HepG2 (cell line): ENCODE measurements around the gene KCTD13. TPM values are rescaled to one million over a fixed set of nuclear protein-coding genes. Genes with fewer than 3 reads are reported as not detected.

ENCODE experiments used
- CREM ChIP-seq, 2 experiments: sonication (generic) in 1 of 2; formaldehyde crosslinking in 1 of 2; IDR thresholded peaks; 2 replicates each; pipeline versions ENCODE4 v1.4.0 to v1.6.1; 2016 to 2020; ENCODE audit warnings: antibody characterized with exemption in 1 of 2, mild to moderate bottlenecking in 1 of 2, missing genetic modification reagents in 1 of 2
- CSRNP1 ChIP-seq: sonication (generic); formaldehyde crosslinking; IDR thresholded peaks from 2 replicates; pipeline ENCODE4 v1.8.1; 2023; ENCODE audit warnings: mild to moderate bottlenecking, missing genetic modification reagents
- HES4 ChIP-seq: sonication (generic); formaldehyde crosslinking; IDR thresholded peaks from 2 replicates; pipeline ENCODE4 v1.9.0; 2021; ENCODE audit warnings: mild to moderate bottlenecking, missing genetic modification reagents, borderline replicate concordance
- HIVEP1 ChIP-seq: sonication (generic); formaldehyde crosslinking; IDR thresholded peaks from 2 replicates; pipeline ENCODE4 v1.4.0; 2020; ENCODE audit warnings: mild to moderate bottlenecking, missing genetic modification reagents
- KDM6A ChIP-seq: IDR thresholded peaks from 2 replicates; pipeline ENCODE4 v1.6.1; 2016; ENCODE audit warnings: low read depth
- MAF1 ChIP-seq: sonication (generic); formaldehyde crosslinking; IDR thresholded peaks from 2 replicates; pipeline ENCODE4 v1.5.0; 2020; ENCODE audit warnings: missing genetic modification reagents, borderline replicate concordance
- NCOA1 ChIP-seq: sonication (generic); formaldehyde crosslinking; IDR thresholded peaks from 2 replicates; pipeline ENCODE4 v1.9.0; 2021; ENCODE audit warnings: missing genetic modification reagents
- PBX2 ChIP-seq: IDR thresholded peaks from 2 replicates; pipeline ENCODE4 v1.6.1; 2016; ENCODE audit warnings: control low read depth
- PRDM10 ChIP-seq: sonication (generic); formaldehyde crosslinking; IDR thresholded peaks from 2 replicates; pipeline ENCODE4 v1.4.0; 2020; ENCODE audit warnings: low read depth, missing genetic modification reagents
- RAD51 ChIP-seq: fragments of 450-650 bp; IDR thresholded peaks from 2 replicates; pipeline ENCODE4 v1.6.1; 2016; ENCODE audit warnings: borderline replicate concordance
- ZBTB3 ChIP-seq: sonication (generic); formaldehyde crosslinking; IDR thresholded peaks from 2 replicates; pipeline ENCODE4 v1.4.0; 2020; ENCODE audit warnings: low read depth, mild to moderate bottlenecking, moderate library complexity, missing genetic modification reagents, borderline replicate concordance
- ZMYM3 ChIP-seq: sonication (generic); formaldehyde crosslinking; IDR thresholded peaks from 2 replicates; pipeline ENCODE4 v1.5.1; 2020; ENCODE audit warnings: mild to moderate bottlenecking, missing genetic modification reagents
- ZNF136 ChIP-seq: sonication (generic); formaldehyde crosslinking; IDR thresholded peaks from 2 replicates; pipeline ENCODE4 v1.8.1; 2022; ENCODE audit warnings: low read depth, mild to moderate bottlenecking, moderate library complexity, missing genetic modification reagents
- ZNF276 ChIP-seq: sonication (generic); formaldehyde crosslinking; IDR thresholded peaks from 2 replicates; pipeline ENCODE4 v1.4.0; 2020; ENCODE audit warnings: mild to moderate bottlenecking, low read depth, missing genetic modification reagents
- ZNF337 ChIP-seq: sonication (generic); formaldehyde crosslinking; IDR thresholded peaks from 2 replicates; pipeline ENCODE4 v1.5.1; 2020; ENCODE audit warnings: missing genetic modification reagents, low read depth, mild to moderate bottlenecking, borderline replicate concordance
- ZNF446 ChIP-seq: sonication (generic); formaldehyde crosslinking; IDR thresholded peaks from 2 replicates; pipeline ENCODE4 v1.5.0; 2020; ENCODE audit warnings: mild to moderate bottlenecking, missing genetic modification reagents
- polyA plus RNA-seq, 8 experiments: library from polyadenylated mRNA; depleted of rRNA in 3 of 8; stranded (reverse) in 7 of 8; unstranded in 1 of 8; fragments of >200 nt; fragmentation: Illumina TruSeq in 4 of 8; extraction: Trizol in 4 of 8; gene quantifications; 2 replicates each; pipeline versions ENCODE4 v1.2.1 to v1.2.3, GENCODE V29; 2011 to 2016; ENCODE audit warnings: low read depth in 4 of 8, missing spikeins in 1 of 8, mixed read lengths in 1 of 8; ENCODE audit not compliant: insufficient read depth in 1 of 8
- total RNA-seq, 5 experiments: library from RNA; depleted of rRNA; stranded (reverse); fragments of >200 nt; fragmentation: Illumina TruSeq; extraction: Trizol; gene quantifications; 2 replicates each; pipeline ENCODE4 v1.2.3, GENCODE V29; 2016; ENCODE audit warnings: low read depth in 1 of 5

Gene KCTD13
- total and polyA plus RNA-seq, 2 of the 13 experiments (the other 11 are each of a cell fraction or from before 2014, with no cell fraction given), result 6.3 to 14.7 TPM

GRCh38 chr16:29973384-29974246 lies 47.6 kb upstream of the KCTD13 start, which contains the start of gene TAOK2 (continued):
- no peak for TF ChIP-seq PBX2
- TF ChIP-seq CREM (IDR thresholded peaks at IDR 0.05), result no peak
- TF ChIP-seq CREM (CRISPR knock-in tag; IDR thresholded peaks at IDR 0.05), result no peak
- 0 out of 2 replicates have a peak, but pooled peaks have one; percentile 50 for TF ChIP-seq ZBTB3 (CRISPR knock-in tag)
- peak; percentile 71 for TF ChIP-seq PRDM10
- 0 out of 2 replicates have a peak, but pooled peaks have one; percentile 24 for TF ChIP-seq ZNF136 (CRISPR knock-in tag)
- peak; percentile 73 for TF ChIP-seq HIVEP1 (CRISPR knock-in tag)
- TF ChIP-seq ZNF446, result no peak; the same call in 1 of the 2 replicates
- TF ChIP-seq NCOA1 (CRISPR knock-in tag), result peak; percentile 79; the same call in 1 of the 2 replicates
- TF ChIP-seq KDM6A (CRISPR knock-in tag), result peak; percentile 16; the same call in 1 of the 2 replicates
- no peak for TF ChIP-seq RAD51
- TF ChIP-seq ZNF276 (CRISPR knock-in tag), result peak; percentile 76; the same call in 1 of the 2 replicates
- no peak for TF ChIP-seq HES4 (CRISPR knock-in tag)
- 0 out of 2 replicates have a peak, but pooled peaks have one; percentile 87 for TF ChIP-seq CSRNP1 (CRISPR knock-in tag)
- TF ChIP-seq ZMYM3 (CRISPR knock-in tag), result peak; percentile 72; the same call in 1 of the 2 replicates
- no peak for TF ChIP-seq MAF1
- no peak; the same call in 1 of the 2 replicates for TF ChIP-seq ZNF337
